HG03159 (cell line): ENCODE measurements around the gene COL26A1.

ENCODE experiments used
- ATAC-seq: cut with Tn5 transposase; IDR thresholded peaks from one replicate; pipeline ENCODE4 v1.9.1; 2021; ENCODE audit warnings: mild to moderate bottlenecking, moderate library complexity; ENCODE audit not compliant: unreplicated experiment

Gene COL26A1

DNA sequence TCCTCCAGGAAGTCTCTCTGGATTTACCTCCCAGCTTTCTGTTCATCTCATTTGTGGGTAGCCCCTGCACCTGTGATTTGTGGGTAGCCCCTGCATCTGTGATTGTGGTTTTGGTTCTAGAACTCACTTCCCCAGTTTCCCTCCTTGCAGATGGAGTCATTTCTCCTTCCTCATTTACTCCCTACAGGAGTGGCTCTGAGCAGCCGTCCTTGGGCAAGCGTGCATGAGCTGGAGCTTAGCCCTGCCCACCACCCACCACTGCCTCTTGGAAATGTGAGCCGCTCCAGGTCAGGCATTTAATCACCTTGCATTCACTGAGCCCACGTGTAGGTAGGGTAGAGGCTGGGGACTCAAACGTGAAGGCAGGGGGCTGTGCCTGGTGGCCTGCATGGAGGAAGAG, 8.2 kb downstream of the COL26A1 start:
- no peak for ATAC-seq

- no peak for ATAC-seq
These were observed 11.3 kb downstream of the COL26A1 start for GRCh38 chr7:101373812-101374614.

DNA sequence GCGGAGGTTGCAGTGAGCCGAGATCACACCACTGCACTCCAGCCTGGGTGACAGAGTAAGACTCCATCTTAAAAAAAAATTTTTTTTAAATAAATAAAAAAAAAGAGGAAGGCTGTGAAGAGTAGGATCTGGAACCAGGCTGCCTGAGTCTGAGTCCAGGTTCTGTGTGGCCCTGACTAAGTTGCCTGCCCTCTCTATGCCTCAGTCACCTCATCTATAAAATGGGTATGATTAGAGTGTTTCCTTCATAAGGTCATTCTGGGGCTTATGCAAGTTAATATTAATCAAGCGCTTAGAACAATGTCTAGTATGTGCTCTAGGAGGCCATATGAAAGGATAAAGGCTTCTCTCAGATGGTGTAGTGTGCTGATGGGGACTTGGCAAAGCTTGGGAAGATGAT, 12.3 kb downstream of the COL26A1 start:
- ATAC-seq: no peak

- ATAC-seq: no peak
These were observed 13.9 kb downstream of the COL26A1 start for GRCh38 chr7:101376601-101377000.

GRCh38 chr7:101377189-101377736, 14.6 kb downstream of the COL26A1 start:
- no peak for ATAC-seq

DNA sequence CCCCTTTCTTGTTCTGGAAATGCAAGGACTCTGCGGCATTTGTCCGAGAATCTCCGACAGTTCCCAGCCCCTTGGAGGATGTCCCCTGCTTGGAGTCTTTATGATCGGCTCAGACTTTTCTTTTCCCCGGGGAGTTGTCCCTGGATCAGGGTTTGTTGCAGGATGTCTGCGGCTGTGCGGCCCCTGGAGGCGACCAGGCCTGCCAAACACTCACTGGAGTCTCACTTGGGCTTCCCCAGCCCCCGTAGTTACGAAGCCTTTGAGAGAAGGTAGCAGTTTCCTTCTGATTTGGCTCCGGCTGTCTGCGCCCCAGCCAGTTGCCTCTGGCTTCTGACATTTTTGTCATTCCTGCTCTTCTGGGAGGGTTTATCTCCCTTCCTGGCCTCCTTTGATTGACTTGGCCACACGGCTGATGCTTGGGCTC, 16.1 kb downstream of the COL26A1 start:
- ATAC-seq: no peak

DNA sequence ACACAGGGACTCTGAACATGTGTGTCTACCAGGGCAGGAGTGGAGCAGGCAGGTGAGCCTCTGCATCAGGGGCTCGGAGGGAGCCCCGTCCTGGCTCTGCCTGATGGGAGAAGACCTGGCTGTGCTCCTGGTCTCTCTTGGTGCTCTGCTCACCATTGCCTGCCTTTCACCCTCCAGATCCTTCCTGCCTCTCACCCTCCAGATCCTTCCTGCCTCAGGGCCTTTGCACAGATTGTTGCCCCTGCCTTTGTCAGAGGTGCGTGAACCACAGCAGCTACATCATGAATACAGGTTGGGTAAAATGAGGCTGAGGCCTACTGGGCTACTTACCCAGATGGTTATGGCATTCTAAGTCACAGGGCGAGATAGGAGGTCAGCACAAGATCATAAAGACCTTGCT, 16.6 kb downstream of the COL26A1 start:
- ATAC-seq: no peak

- no peak for ATAC-seq
These were observed 19.0 kb downstream of the COL26A1 start for GRCh38 chr7:101381549-101382111.

DNA sequence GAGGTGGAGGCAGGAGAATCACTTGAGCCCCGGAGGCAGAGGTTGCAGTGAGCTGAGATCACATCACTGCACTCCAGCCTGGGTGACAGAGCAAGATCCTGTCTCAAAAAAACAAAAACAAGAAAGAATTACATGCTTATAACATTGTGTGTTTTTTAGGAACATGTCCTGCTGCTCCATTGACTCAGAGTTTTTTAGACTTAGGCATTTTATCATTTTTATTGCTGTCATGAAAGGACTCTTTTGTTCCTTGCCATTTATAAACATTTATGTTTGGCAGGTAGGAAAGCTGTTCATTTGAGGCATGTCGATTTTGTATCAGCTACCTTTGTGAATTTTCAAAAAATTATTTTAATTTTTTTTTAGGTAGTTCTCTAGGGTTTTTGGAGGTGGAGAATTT, 20.3 kb downstream of the COL26A1 start:
- no peak for ATAC-seq

DNA sequence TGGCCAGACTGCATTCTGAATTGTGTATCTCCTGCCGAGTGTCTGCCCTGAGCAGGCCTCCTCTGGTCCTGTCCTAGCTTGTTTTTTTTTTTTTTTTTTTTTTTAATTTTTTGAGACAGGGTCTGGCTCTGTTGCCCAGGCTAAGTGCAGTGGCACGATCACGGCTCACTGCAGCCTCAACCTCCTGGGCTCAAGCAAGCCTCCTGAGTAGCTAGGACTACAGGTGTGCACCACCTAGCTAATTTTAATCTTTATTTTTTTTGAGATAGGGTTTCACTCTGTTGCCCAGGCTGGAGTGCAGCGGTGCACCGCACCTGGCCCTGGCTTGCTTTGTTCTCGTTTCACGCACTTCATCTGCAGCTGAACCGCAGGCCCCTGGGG, 23.5 kb downstream of the COL26A1 start:
- ATAC-seq: no peak

DNA sequence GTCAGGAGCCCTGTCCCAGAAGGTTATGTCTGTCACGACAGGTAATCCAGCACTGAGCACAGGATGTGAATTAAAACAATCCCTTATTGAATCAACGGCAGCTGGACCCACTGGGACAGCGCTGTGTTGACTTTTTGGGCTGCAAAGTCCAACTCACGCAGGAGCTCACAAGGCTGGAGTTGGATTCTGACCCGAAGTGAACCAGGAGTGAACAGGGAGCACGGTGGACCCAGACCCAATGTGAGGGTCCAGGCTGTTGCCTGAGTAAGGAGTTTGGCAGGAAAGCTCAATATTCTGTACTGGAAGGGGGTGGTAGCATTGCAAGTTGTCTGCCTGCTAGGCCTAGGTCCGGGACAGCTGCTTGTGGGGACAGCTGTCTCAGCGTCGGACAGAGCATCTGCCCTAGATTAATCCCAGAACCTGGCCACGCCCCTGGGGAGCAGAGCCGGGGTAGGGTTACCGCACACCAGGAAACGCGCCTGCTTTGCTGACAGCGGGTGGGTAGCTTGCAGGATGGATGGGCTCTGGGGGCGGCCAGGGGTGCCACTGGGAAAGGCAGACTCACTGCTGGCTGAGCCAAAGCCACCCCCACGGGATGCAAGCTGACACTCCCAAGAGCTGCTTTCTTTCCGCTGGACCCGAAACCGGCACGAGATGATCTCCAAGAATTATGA, 24.0 kb downstream of the COL26A1 start:
- no peak for ATAC-seq

GRCh38 chr7:101390901-101391301, 28.2 kb downstream of the COL26A1 start:
- ATAC-seq: peak; percentile 94

- ATAC-seq: no peak
These were observed 29.3 kb downstream of the COL26A1 start for GRCh38 chr7:101391991-101392390.

- ATAC-seq: no peak
These were observed 31.2 kb downstream of the COL26A1 start for GRCh38 chr7:101393865-101394264.

- no peak for ATAC-seq
These were observed 32.7 kb downstream of the COL26A1 start for GRCh38 chr7:101395376-101395775.

DNA sequence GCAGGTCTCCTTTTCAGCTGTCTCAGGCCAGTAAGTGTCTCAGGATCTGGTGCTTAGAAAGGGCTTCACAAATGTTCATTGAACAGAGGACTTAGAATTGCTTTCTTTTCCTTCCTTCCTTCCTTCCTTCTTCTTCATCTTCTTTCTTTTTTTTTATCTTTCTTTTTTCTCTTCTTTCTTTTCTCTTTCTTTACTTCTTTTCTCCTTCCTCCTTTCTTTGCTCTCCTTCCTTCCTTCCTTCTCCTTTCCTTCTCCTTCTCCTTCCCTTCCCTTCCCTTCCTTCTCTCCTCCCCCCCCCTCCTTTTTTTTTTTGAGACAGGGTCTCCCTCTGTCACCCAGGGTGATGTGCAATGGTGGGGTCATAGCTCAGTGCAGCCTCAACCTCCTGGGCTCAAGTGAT, 34.6 kb downstream of the COL26A1 start:
- no peak for ATAC-seq

DNA sequence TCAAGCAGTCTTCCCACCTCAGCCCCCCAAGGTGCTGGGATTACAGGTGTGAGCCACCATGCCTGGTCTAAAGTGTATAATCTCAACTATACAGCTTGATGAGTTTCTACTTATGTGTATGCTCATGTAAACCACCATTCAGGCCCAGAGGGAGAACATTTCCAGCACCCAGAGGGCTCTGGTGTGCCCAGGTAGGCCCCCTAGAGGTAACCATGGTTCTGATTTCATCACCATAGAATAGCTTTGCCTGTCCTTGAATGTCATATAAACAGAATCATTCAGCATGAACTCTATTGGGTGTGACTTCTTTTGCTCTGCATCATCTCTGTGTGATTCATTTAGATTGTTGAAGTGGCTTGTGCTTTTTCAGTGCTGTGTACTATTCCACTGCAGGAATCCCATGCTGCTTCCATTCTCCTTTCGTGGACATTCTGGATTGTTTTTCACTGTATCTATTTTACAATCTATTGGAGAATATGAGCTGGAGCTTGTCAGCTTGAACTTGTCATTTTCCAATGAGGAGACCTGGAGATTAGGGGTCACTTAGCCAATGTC, 35.2 kb downstream of the COL26A1 start:
- no peak for ATAC-seq

GRCh38 chr7:101398396-101399289, 36.0 kb downstream of the COL26A1 start:
- ATAC-seq: no peak

DNA sequence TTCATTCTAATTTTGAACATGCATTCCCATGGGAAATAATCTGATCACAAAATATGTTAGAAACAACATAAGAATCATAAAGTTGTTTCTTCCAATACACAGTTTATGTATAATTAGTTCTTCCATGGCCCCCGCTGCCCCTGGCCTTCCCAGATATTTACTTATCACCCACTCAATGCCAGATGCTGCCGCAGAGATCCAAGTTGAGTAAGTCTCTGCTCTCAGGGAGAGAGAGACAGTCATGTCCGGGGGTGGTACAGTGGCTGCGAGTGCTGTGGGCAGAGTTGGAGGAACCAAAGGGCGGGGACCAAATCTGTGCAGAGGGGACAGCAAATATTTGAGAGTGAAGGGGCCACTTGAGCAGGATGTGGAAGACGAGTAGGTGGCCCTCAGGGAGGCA, 37.1 kb downstream of the COL26A1 start:
- ATAC-seq: no peak

GRCh38 chr7:101400751-101401150, 38.1 kb downstream of the COL26A1 start:
- no peak for ATAC-seq
